Upper lobe of left lung (tissue), 6 donors: Measurements from ENCODE around the gene UNC13D. TPM values are rescaled to one million over a fixed set of nuclear protein-coding genes. Genes with fewer than 3 reads are reported as not detected.
A peak's percentile ranks its signal among the peaks of the same experiment; 100 is the strongest.

Experiments
- ATAC-seq, 2 donors: fragments of 200-7000 bp; cut with Tn5 transposase; one replicate each; pipeline ENCODE4 v1.9.1; 2022; ENCODE audit warnings: mild to moderate bottlenecking in 2 of 2, moderate library complexity in 2 of 2; ENCODE audit not compliant: low FRiP score in 2 of 2
- DNase-seq, 2 donors: peaks; one replicate each; pipeline ENCODE4 v3.0.0-alpha.2; 2019 to 2020
- H3K27ac ChIP-seq, 4 donors: fragments of 200-600 bp; sonication (generic); one replicate each; pipeline ENCODE4 v1.5.1; 2016 to 2019
- H3K27me3 ChIP-seq, 4 donors: fragments of 200-600 bp; sonication (generic); one replicate each; pipeline ENCODE4 v1.5.1; 2017 to 2019
- H3K36me3 ChIP-seq, 4 donors: fragments of 200-600 bp; sonication (generic); one replicate each; pipeline ENCODE4 v1.5.1; 2016 to 2019
- H3K4me1 ChIP-seq, 4 donors: fragments of 200-600 bp; sonication (generic); one replicate each; pipeline ENCODE4 v1.5.1; 2018 to 2019
- H3K4me3 ChIP-seq, 4 donors: fragments of 200-600 bp; sonication (generic); one replicate each; pipeline ENCODE4 v1.5.1; 2017 to 2019; ENCODE audit warnings: mild to moderate bottlenecking in 2 of 4, moderate library complexity in 1 of 4
- H3K9me3 ChIP-seq, 4 donors: fragments of 200-600 bp; sonication (generic); one replicate each; pipeline ENCODE4 v1.5.1; 2018 to 2019
- CTCF ChIP-seq, 6 experiments: fragments of 450-650 bp in 4 of 6; fragments of 200-600 bp in 2 of 6; sonication (generic) in 2 of 6; IDR thresholded peaks; one replicate each; pipeline ENCODE4 v1.5.1; 2016 to 2019; ENCODE audit warnings: antibody characterized with exemption in 6 of 6
- EP300 ChIP-seq, 4 donors: sonication (generic); formaldehyde crosslinking; IDR thresholded peaks; one replicate each; pipeline ENCODE4 v1.5.1; 2017; ENCODE audit warnings: antibody characterized with exemption in 4 of 4, control low read depth in 2 of 4
- POLR2A ChIP-seq, 4 donors: fragments of 450-650 bp; IDR thresholded peaks; one replicate each; pipeline ENCODE4 v1.5.1; 2016 to 2017; ENCODE audit warnings: antibody characterized with exemption in 4 of 4, mild to moderate bottlenecking in 2 of 4
- POLR2AphosphoS5 ChIP-seq, 2 donors: sonication (generic); formaldehyde crosslinking; IDR thresholded peaks; one replicate each; pipeline ENCODE4 v1.5.1; 2017; ENCODE audit warnings: antibody characterized with exemption in 2 of 2
- WGBS, 2 donors: methylation state at CpG; one replicate each; pipeline ENCODE4 v1.1.5; 2017 to 2018; 5-methylcytosine and 5-hydroxymethylcytosine counted together
- total RNA-seq, 6 donors: library from RNA; depleted of rRNA in 4 of 6; stranded (reverse); fragments of >200 nt in 4 of 6; gene quantifications; one replicate each; pipeline versions ENCODE4 v1.1.0 to v1.2.1, GENCODE V29; 2016 to 2021
- donor health status: DM: no; HTN: no; CAD: no; lungs with moderate emphysema.
- donor health status: DM: no; HTN: yes; CAD: no; lungs with severe emphysema.

Gene UNC13D
- total RNA-seq, 6 donors from 2014 or later: 38.0 to 243 (median 123) TPM

DNA sequence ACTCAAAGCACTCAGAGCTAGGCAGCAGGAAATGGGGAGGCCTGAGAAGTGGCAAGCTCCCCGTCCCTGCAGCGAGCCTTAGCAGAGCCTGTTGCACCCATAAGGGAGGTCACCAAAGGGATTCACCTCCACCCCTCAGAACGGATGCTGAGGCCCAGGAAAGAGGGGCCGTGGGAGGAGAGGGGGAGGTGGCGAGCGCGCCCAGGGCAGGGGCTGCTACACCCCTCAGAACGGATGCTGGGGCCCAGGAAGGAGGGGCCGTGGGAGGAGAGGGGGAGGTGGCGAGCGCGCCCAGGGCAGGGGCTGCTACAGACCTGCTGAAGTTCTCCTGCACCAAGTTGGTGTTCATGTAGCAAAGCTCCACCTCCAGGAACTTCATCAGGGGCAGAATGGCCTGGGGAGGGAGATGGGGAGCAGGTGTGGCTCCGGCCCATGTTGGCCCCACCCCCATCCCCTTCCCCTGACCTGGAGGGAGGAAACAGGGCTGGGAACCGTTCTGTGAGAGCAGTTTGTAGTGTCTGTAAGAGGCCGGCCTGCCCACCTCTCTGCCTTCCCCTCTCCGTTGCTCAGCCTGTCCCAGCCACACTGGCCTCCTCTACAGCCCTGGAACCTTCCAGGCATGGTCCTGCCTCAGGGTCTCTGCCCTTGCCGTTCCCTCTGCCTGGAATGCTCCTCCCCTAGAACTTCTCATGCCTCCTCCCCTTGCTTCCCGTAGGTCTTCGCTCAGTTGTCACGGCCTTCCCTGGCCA is 11.4 kb downstream of the UNC13D start:
- peaks cover 3 to 20% (median 13%) of the 10 kb centered on the region in 4 donors for H3K4me1 ChIP-seq
- H3K4me3 ChIP-seq: no peak overlapping the region
- WGBS, 2 donors: 55 to 64% methylated on average over 17 to 20 of the region's 20 CpGs
- ATAC-seq (no peak), DNase-seq (no peak)
- peaks cover 5 to 69% (median 59%) of the 10 kb centered on the region in 4 donors for H3K36me3 ChIP-seq
- peak overlapping the region; percentile 5 to 79 (median 63) for H3K27ac ChIP-seq
- H3K27me3 ChIP-seq: no peaks in the 10 kb centered on the region
- no peaks in the 10 kb centered on the region for H3K9me3 ChIP-seq
- no peak for TF ChIP-seq CTCF (IDR thresholded peaks at IDR 0.05)
- TF ChIP-seq POLR2A (IDR thresholded peaks at IDR 0.05): no peak
- no peak for TF ChIP-seq EP300 (IDR thresholded peaks at IDR 0.05)

DNA sequence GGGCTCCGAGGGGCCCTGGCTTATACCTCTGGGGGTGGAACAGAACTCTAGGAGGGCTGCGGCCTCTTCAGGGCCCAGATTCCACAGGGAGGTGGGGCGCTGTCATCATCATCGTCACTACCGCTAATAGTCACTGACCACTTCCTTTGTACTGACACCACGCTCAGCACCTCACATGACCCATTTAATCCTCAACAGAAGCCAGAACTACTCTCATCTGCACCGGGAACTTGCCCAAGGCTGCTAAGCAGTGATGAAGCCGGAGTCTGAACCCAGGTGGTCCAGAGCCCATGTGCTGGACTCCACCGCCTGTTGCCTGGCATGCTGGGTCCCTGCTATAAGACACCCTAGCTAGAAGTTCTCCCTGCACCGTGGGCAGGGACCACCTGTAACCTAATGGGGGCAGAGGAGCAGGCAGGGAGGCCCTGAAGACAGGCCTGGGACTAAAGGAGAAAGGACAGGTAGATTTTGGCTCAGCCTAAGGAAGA is 12.0 kb downstream of the UNC13D start:
- no peaks in the 10 kb centered on the region for H3K9me3 ChIP-seq
- H3K4me1 ChIP-seq: peaks cover 9 to 26% (median 19%) of the 10 kb centered on the region in 4 donors
- H3K27me3 ChIP-seq: no peaks in the 10 kb centered on the region
- 64 to 72% methylated on average over 10 of the region's 10 CpGs for WGBS, 2 donors
- no peak overlapping the region for H3K4me3 ChIP-seq
- peaks cover 5 to 69% (median 57%) of the 10 kb centered on the region in 4 donors for H3K36me3 ChIP-seq
- peak; percentile 36 to 37 for TF ChIP-seq POLR2AphosphoS5 (IDR thresholded peaks at IDR 0.05)
- TF ChIP-seq POLR2A (IDR thresholded peaks at IDR 0.05): peak in 1 of 4 donors; percentile 49
- no peak for TF ChIP-seq EP300 (IDR thresholded peaks at IDR 0.05)
- H3K27ac ChIP-seq: peak overlapping the region; percentile 5 to 79 (median 63)
- DNase-seq (peak in 1 of 2 donors; percentile 56), ATAC-seq (peak; percentile 19 to 55)

DNA sequence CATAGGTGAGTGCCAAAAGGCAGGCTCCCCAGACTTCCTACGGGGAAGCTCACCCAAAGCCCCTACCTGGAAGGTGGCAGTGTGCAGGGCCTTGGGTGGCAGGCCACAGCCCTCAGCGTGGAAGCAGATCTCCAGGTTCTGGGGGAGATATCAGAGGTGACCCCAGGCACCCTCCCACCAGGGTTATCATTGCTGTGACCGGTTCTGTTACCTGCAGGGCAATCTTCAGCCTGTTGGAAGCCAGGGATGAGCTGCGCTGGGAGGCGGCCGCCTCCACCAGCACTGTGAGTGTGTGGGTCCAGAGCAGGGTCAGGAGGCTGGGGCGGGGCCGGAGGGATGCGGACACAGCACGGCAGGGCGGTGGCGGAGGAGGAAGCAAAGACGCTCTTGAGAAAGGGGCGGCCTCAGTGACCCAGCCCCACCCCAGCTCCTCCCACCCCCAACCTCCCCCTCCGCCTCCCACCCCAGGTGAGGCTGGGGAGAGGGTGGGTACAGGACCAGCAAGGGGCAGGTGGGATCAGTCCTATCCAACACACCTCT is 13.1 kb downstream of the UNC13D start:
- Histone ChIP-seq H3K27ac (peak overlapping the region in 2 of 4 donors; percentile 23 to 30), H3K36me3 (peaks cover 5 to 67% (median 53%) of the 10 kb centered on the region in 4 donors), H3K4me3 (no peak overlapping the region), H3K4me1 (peaks cover 13 to 31% (median 23%) of the 10 kb centered on the region in 4 donors), H3K9me3 (no peaks in the 10 kb centered on the region), H3K27me3 (no peaks in the 10 kb centered on the region)
- DNase-seq (no peak), ATAC-seq (no peak)
- no peak for TF ChIP-seq POLR2A (IDR thresholded peaks at IDR 0.05)
- no peak for TF ChIP-seq EP300 (IDR thresholded peaks at IDR 0.05)
- no peak for TF ChIP-seq CTCF (IDR thresholded peaks at IDR 0.05)
- no peak for TF ChIP-seq POLR2AphosphoS5 (IDR thresholded peaks at IDR 0.05)
- 87 to 89% methylated on average over 9 to 15 of the region's 15 CpGs for WGBS, 2 donors

GRCh38 chr17:75830164-75831031 is 13.8 kb downstream of the UNC13D start:
- WGBS, 2 donors: 86 to 93% methylated on average over 13 to 19 of the region's 27 CpGs
- Histone ChIP-seq H3K4me3 (no peak overlapping the region), H3K9me3 (no peaks in the 10 kb centered on the region), H3K4me1 (peaks cover 13 to 25% (median 23%) of the 10 kb centered on the region in 4 donors), H3K27me3 (no peaks in the 10 kb centered on the region), H3K36me3 (peaks cover 5 to 65% (median 46%) of the 10 kb centered on the region in 4 donors), H3K27ac (peak overlapping the region in 1 of 4 donors; percentile 23)
- DNase-seq (no peak), ATAC-seq (no peak)
- TF ChIP-seq POLR2AphosphoS5 (IDR thresholded peaks at IDR 0.05): no peak
- no peak for TF ChIP-seq EP300 (IDR thresholded peaks at IDR 0.05)
- peak; percentile 35 to 55 (median 44) for TF ChIP-seq CTCF (IDR thresholded peaks at IDR 0.05)
- no peak for TF ChIP-seq POLR2A (IDR thresholded peaks at IDR 0.05)
